Measurements from ENCODE around the gene MRPL58. TPM values are rescaled to one million over a fixed set of nuclear protein-coding genes. Genes with fewer than 3 reads are reported as not detected.
A peak's percentile ranks its signal among the peaks of the same experiment; 100 is the strongest.

The MRPL58 gene
- 16.2 TPM for total RNA-seq (ENCODE audit: unreplicated experiment)
- long read RNA-seq, transcript MRPL58-201 (6 exons, 890 nt) = major isoform, 8 of 8 reads
- long read RNA-seq, partial matches to known transcripts = 0 of 8 reads
- long read RNA-seq, other reads (novel, unspliced or antisense) = 0 of 8 reads

DNA sequence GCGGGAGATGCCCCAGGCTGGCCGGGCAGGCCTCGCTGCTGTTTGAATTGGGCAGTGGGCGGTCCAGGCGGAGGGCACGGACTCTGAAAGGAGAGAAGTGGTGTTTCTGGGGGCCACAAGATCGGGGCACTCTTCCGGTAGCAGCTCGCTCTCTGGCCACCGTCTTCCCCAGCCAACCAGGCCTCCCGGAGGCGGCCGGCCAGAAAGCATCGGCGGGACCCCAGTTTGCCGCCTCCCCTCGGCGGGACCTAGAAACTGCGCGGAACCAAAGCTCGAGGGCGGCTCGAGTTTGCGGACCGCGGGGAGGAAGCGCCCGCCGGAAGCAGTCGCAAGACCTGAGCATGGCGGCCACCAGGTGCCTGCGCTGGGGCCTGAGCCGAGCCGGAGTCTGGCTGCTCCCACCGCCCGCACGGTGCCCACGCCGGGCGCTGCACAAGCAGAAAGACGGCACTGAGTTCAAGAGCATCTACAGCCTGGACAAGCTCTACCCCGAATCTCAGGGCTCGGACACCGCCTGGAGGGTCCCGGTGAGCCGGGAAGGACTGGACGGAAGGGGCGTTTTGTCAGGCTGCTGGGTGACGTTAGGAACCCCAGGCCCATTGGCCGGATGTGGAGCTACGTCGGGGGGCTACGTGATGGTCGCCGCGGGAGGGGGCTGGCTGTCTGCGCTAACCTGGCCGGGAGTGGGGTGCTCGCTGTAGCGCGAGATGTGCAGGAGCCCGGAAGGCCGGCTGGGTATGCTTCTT lies at the start of gene MRPL58:
TSS of gene MRPL58 (plus strand) at position 325 of the 746 bp plus-strand sequence. CDS start at position 342, 17 bp downstream.
- Mint-ChIP-seq H3K4me3 (ENCODE audit: unreplicated experiment) (peak within 1 kb of the TSS; percentile 95), H3K4me1 (ENCODE audit: unreplicated experiment) (peaks cover 22% of the 10 kb centered on the region)
- DNase-seq (ENCODE audit: low spot score) = peak; percentile 85

DNA sequence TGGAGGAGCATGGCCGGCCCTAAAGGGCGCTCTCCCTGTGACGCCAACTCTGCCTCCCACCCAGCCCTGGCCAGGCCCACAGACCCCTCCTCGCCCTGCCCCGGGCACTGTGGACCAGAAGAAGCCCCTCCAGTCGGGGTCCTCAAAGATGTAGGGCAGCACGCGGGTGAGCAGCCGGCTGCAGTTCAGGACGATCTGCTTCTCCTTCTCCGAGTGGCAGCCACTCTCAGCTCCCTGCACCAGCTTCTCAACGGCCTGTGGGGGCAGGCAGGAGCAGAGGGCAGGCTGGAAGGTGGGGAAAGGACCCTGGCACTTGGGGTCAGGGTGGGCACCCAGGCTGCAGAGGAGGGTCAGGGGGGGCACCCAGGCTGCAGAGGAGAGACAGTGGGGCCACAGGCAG lies 48.8 kb upstream of the MRPL58 start:
- peaks cover 20% of the 10 kb centered on the region for H3K36me3 Mint-ChIP-seq (ENCODE audit: low read depth, unreplicated experiment)
- DNase-seq (ENCODE audit: low spot score) = no peak
- TF ChIP-seq, protein P1, sequence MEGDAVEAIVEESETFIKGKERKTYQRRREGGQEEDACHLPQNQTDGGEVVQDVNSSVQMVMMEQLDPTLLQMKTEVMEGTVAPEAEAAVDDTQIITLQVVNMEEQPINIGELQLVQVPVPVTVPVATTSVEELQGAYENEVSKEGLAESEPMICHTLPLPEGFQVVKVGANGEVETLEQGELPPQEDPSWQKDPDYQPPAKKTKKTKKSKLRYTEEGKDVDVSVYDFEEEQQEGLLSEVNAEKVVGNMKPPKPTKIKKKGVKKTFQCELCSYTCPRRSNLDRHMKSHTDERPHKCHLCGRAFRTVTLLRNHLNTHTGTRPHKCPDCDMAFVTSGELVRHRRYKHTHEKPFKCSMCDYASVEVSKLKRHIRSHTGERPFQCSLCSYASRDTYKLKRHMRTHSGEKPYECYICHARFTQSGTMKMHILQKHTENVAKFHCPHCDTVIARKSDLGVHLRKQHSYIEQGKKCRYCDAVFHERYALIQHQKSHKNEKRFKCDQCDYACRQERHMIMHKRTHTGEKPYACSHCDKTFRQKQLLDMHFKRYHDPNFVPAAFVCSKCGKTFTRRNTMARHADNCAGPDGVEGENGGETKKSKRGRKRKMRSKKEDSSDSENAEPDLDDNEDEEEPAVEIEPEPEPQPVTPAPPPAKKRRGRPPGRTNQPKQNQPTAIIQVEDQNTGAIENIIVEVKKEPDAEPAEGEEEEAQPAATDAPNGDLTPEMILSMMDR (IDR thresholded peaks at IDR 0.05; ENCODE audit: unreplicated experiment) = no peak
- H3K27ac Mint-ChIP-seq (ENCODE audit: unreplicated experiment) = no peak overlapping the region
- peaks cover 10% of the 10 kb centered on the region for H3K4me1 Mint-ChIP-seq (ENCODE audit: unreplicated experiment)
- H3K9me3 Mint-ChIP-seq (ENCODE audit: unreplicated experiment) = no peaks in the 10 kb centered on the region
- no peak overlapping the region for H3K4me3 Mint-ChIP-seq (ENCODE audit: unreplicated experiment)
- H3K27me3 Mint-ChIP-seq (ENCODE audit: unreplicated experiment) = peaks cover 9% of the 10 kb centered on the region

More for the DNA sequence above, at the start of gene MRPL58:
- Mint-ChIP-seq H3K36me3 (ENCODE audit: low read depth, unreplicated experiment) (peaks cover 6% of the 10 kb centered on the region), H3K9me3 (ENCODE audit: unreplicated experiment) (no peaks in the 10 kb centered on the region), H3K27me3 (ENCODE audit: unreplicated experiment) (peaks cover 7% of the 10 kb centered on the region), H3K27ac (ENCODE audit: unreplicated experiment) (peak within 1 kb of the TSS; percentile 97)
- TF ChIP-seq, protein P1 (IDR thresholded peaks at IDR 0.05; ENCODE audit: unreplicated experiment) = peak; percentile 64

DNA sequence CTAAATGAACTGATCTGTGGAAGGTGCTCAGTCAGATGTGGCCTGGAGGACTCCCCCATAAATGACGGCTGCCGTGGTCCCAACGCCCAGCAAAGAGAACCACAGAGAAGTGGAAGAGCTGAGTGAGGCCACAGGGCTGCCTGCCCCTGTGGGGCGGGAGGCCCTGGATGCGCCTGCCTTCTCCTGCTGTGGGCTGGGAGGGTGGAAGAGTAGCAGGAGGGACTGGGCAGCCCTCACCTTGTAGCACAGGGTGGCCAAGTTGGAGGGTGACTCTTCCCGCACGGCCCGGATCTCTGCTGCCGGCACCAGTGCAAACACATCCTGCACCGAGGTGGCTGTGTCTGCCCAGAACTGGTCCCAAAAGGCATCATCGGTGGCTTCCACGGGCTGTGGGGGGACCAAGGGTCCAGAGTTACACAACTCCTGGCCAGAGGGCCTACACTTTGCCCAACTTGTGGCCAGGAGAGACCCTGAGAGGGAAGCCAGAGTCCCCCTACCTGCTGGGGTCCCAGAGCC lies 48.2 kb upstream of the MRPL58 start:
- Mint-ChIP-seq H3K27me3 (ENCODE audit: unreplicated experiment) (peaks cover 11% of the 10 kb centered on the region), H3K27ac (ENCODE audit: unreplicated experiment) (no peak overlapping the region), H3K4me3 (ENCODE audit: unreplicated experiment) (no peak overlapping the region), H3K4me1 (ENCODE audit: unreplicated experiment) (peaks cover 13% of the 10 kb centered on the region), H3K9me3 (ENCODE audit: unreplicated experiment) (no peaks in the 10 kb centered on the region), H3K36me3 (ENCODE audit: low read depth, unreplicated experiment) (peaks cover 19% of the 10 kb centered on the region)
- no peak for DNase-seq (ENCODE audit: low spot score)
- TF ChIP-seq, protein P1 (IDR thresholded peaks at IDR 0.05; ENCODE audit: unreplicated experiment) = no peak

DNA sequence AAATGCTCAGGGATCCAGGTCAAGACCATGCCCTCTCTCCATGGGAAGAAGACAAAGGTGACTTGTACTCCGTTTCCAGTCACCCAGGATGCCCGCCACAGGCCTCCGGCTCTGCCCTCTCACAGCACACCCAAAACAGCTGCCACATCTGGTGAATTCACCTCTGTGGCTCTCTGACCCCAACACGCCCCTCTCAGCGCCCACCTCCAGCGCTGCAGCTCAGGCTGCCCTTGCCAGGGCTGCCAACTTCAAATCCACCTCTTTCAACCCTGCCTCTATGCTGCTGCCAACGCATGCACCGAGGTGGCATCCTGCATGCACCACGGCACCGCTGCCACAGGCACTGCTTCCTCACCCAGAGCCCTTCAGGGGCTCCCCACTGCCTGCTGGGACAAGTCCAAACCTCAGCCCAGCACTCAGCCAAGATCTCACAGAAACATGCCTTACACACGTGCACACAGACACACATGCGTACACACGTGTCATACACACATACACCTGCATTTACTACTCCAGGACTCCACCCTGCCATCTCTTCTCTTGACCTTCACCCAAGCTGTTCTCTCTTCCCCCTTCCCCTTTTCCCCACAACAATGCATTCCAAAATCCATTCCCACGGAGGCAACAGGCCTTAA lies 47.4 kb upstream of the MRPL58 start:
- no peak for DNase-seq (ENCODE audit: low spot score)
- no peaks in the 10 kb centered on the region for H3K9me3 Mint-ChIP-seq (ENCODE audit: unreplicated experiment)
- H3K36me3 Mint-ChIP-seq (ENCODE audit: low read depth, unreplicated experiment) = peaks cover 16% of the 10 kb centered on the region
- H3K27ac Mint-ChIP-seq (ENCODE audit: unreplicated experiment) = no peak overlapping the region
- H3K27me3 Mint-ChIP-seq (ENCODE audit: unreplicated experiment) = peaks cover 8% of the 10 kb centered on the region
- TF ChIP-seq, protein P1 (IDR thresholded peaks at IDR 0.05; ENCODE audit: unreplicated experiment) = no peak
- H3K4me3 Mint-ChIP-seq (ENCODE audit: unreplicated experiment) = no peak overlapping the region
- H3K4me1 Mint-ChIP-seq (ENCODE audit: unreplicated experiment) = peaks cover 17% of the 10 kb centered on the region
